Measurements from ENCODE around the gene MNAT1.

MNAT1 gene

DNA sequence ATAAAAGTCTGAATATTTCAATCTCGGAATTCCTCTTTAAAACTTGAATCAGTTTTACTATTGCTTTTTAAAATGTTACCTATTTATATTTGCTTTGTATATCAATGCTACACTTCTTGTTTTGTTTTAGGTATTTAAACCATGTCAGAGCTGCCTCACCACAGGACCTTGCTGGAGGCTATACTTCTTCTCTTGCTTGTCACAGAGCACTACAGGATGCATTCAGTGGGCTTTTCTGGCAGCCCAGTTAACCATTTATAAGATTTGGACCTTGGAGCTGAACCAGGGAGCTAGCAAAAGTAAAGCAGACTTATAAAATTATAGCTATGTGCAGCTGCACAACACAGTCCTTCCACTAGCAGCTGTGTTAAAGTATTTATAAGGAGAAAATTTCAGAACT lies 233.5 kb downstream of the MNAT1 start:
- no peak for DNase-seq (ENCODE audit: low read depth)

- no peak for DNase-seq (ENCODE audit: low read depth)
Measured at GRCh38 chr14:60968671-60969070, 234.1 kb downstream of the MNAT1 start.

DNA sequence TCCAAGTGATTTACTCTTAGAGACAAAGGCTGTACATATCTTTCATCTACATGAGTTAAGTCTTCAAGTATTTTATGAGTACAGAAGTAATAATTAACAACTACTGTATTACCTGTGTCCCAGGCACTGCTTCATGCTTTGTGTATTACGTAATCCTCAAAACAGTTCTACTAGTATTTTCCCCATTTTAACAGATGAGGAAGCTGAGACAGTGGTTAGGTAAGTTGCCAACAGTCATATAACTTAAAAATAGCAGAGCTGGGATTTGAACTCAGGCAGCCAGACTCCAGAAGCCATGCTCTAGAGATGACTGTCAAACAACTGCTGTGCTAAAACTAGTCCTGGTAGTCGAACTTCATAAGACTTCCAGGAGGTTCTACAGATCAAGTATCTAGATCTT lies 235.6 kb downstream of the MNAT1 start:
- DNase-seq (ENCODE audit: low read depth), result no peak

DNA sequence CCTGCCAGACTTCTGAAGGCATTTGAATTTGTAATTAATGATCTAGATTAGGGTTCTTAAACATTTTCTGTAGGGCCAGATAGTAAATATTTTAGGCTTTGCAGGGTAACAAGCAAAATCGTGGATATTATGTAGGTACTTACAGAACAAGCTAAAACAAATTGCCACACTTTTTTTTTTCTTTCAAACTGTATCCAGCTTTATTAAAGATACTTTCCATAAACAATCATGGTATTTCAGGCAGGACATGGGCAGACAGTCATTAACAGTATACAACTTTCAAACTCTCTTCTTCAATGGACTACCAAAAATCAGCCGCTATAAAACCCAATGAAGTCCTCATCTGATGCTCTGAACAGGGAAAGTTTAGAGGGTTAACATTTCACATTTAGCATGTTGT lies 236.7 kb downstream of the MNAT1 start:
- DNase-seq (ENCODE audit: low read depth), result no peak

DNA sequence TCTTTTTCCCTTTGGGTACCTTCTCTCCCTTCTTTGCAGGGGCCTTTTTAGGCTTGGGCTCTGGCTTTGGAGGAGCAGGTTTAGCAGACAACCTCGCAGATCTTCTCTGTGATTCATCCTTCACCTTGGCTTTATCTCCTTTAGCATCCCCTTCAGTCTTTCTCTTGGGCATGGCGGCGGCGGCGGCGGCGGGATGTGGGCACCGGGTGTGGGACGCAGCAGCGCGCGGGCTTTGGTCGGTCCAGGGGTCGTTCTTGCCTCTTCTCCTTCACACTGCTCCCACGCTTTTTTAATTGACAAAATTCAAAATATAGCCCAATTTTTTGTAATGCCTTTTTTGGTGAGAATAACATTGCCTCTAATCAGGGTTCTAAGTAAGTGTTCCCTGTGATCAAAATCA lies 237.7 kb downstream of the MNAT1 start:
- DNase-seq (ENCODE audit: low read depth), result no peak

DNA sequence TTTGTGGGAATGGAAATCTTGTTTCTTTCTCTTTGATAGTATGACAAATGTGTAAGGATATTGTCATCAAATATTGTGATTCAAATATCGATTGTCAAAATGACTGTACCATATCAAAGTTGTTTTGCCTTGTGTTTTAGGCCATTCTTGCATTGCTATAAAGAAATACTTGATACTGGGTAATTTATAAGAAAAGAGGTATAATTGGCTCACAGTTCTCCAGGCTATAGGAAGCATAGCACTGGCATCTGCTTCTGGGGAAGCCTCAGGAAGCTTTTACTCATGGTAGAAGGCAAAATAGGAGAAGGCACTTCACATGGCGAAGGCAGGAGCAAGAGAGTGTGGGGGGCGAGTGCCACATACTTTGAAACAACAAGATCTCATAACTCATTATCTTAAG lies 238.5 kb downstream of the MNAT1 start:
- DNase-seq (ENCODE audit: low read depth), result no peak

DNA sequence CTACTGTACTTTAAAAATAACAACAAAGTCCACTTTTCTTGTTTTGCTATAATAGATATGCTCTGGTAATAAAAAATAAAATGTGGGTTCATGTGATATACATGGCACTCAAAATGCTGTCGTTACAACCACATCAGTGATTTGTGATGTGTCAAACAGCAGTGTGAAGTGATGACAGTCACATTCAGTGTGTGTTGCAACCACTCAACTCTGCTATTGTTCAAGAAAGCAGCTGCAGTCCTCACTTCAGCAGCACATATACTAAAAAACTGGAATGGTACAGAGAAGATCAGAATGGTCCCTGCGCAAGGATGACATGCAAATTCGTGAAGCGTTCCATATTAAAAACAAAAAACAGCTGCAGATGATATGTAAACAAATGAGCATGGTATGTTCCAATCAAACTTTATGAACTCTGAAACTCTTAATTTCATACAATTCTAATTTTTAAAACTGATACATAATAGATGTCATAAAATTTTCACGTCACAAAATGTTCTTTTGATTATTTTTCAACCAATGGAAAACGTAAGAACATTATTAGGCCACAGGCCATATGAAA lies 239.6 kb downstream of the MNAT1 start:
- no peak for DNase-seq (ENCODE audit: low read depth)

- no peak for DNase-seq (ENCODE audit: low read depth)
Measured at GRCh38 chr14:60975551-60975950, 241.0 kb downstream of the MNAT1 start.

GRCh38 chr14:60977847-60978246 lies 243.3 kb downstream of the MNAT1 start:
- no peak for DNase-seq (ENCODE audit: low read depth)

DNA sequence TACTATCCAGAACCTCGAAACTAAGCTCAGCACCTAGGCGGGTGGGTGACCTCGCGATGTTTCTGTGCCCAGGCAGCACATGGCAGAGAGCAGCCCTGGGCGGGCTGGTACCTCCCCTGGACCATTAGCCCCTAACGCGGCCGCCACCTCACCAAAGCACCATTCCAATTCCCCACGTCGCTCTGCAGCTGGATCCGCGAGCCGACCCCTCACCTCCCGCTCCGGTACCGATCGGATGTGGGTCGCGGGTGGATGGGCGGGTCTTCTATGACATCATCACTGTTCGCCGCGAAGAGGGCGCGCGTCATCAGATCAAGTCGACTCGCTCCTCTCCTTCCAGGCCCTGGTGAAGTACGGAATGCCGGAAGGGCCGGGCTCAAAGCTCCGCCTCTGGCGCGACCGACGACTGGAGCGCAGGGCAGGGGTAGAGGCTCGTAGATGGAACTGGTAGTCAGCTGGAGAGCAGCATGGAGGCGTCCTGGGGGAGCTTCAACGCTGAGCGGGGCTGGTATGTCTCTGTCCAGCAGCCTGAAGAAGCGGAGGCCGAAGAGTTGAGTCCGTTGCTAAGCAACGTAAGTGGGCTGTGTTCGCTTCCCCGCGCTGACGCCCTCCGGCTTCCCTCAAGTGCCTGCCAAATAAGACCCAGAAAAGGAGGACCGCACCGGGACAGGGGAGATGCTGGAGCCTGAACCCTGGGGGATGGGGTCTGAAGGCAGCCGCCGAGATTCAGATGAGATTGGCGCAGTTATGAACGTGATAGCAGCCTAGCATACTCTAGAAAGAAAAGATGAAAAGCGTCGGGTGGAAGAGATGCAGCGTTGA lies 246.5 kb downstream of the MNAT1 start, which contains the start of the genes SLC38A6 and TRMT5:
TSS of gene SLC38A6 (plus strand) at position 435 of the 822 bp plus-strand sequence. CDS start at position 468, 33 bp downstream.
TSS of gene TRMT5 (minus strand) at position 269 of the 822 bp plus-strand sequence. CDS start at position 163, 106 bp downstream.
- DNase-seq (ENCODE audit: low read depth), result peak; percentile 95

DNA sequence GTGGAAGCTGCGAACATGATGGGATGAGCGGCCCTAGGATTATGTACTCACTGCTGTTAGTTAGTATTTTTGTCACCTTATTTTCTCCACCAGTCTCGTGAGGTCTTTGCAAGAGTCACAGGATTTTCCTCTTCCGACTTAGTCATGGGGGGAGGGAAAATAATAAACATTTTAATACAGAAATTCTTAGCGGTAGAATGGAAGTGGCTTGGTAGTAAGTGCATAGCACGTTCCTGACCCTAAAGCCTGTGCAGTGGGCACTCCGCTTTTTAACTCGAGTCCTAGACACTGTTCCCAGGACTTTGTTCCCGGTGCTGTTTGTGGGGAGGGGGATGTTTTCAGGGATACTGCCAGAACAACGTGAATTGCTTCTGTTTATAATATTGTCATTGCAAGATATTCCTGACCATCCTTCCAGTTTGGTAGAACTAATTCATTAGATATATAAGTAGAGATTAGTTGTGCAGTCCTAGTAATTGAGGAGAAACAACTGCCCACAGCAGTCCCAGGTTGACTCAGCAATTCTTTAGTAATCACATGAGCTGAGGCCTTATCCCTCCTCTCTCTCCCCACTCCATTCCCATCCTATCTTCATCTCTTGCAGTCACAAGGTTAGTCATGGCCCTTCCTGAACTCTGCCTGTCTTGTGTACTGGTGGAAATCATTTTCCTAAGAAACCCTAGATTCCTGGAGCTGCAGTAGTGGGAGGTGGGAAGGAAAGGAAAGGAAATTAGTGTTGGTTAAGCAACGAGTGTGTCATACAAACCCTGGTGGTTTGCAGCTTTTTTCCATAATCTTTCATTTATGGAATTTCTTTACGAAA lies 247.3 kb downstream of the MNAT1 start:
- peak; percentile 85 for DNase-seq (ENCODE audit: low read depth)

- no peak for DNase-seq (ENCODE audit: low read depth)
Measured at GRCh38 chr14:60984196-60984595, 249.6 kb downstream of the MNAT1 start.

DNA sequence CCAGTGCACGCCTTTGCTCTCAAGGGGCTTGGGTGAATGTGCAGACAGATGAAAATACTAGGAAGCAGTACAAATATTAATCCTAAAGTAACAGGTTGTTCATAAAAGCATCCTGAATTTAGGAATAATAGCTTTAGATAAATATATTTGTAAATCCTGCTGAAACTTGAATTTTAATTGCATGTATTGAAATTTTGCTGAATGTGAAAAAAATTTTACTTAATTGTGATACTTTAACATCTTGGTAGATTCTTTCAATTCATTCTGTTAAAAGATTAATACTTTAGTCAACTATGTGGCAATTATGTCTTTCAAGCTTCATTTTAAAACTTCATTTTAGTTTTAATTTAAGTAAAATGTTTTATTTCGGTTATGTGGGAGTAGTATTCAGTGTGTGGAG lies 251.9 kb downstream of the MNAT1 start:
- no peak for DNase-seq (ENCODE audit: low read depth)

GRCh38 chr14:60989599-60989998 lies 255.0 kb downstream of the MNAT1 start:
- peak; percentile 14 for DNase-seq (ENCODE audit: low read depth)

DNA sequence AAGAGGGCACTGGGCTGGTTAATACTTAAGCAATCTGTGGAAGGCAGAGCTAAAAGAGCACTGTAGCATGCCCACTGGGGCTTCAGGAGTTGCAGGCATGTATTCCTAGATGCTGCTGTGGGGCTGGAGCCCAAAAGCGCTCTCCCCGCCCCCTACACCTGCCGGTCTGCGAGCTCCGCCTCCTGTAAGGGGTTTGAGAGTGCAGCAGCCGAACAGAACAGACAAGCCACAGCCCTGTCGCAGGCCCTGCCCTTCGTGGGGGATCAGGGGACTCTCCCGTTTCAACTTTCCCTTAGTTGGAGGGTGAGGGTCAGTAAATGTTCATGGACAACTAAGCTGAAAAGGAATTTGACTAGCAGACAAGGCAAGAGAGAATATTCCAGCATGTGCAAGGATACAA lies 264.1 kb downstream of the MNAT1 start:
- no peak for DNase-seq (ENCODE audit: low read depth)

DNA sequence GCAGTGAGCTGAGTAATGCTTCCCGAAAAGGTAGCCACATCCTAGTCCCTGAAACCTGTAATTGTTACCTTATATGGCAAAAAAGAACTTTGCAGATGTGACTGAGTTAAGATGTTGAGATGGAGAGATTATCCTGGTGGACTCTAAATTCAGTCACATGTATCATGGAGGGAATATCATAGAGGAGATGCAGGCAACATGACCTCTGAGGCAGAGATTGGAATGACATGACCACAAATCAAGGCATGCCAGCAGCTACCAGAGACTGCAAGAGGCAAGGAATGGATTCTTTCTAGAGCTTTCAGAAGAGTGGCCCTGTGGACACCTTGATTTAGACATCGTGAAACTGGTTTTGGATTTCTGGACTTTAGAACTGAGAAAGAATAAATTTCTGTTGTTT lies 265.0 kb downstream of the MNAT1 start:
- no peak for DNase-seq (ENCODE audit: low read depth)

GRCh38 chr14:61003571-61003970 lies 269.0 kb downstream of the MNAT1 start:
- DNase-seq (ENCODE audit: low read depth), result peak; percentile 13

- DNase-seq (ENCODE audit: low read depth), result no peak
Measured at GRCh38 chr14:61019537-61019936, 285.0 kb downstream of the MNAT1 start.
